Muscle layer of duodenum (tissue), 2 donors: ENCODE measurements around the gene ICE2.

Experiments used
- H3K27ac ChIP-seq: one replicate; pipeline ENCODE4 v1.7.0; 2013; ENCODE audit warnings: mild to moderate bottlenecking, low read length
- H3K27me3 ChIP-seq: one replicate; pipeline ENCODE4 v1.7.0; 2013; ENCODE audit warnings: low read depth, mild to moderate bottlenecking, control low read depth, low read length
- H3K36me3 ChIP-seq, 2 donors: one replicate each; pipeline ENCODE4 v1.7.0; 2013; ENCODE audit warnings: low read length in 2 of 2, control low read depth in 1 of 2, mild to moderate bottlenecking in 1 of 2; ENCODE audit not compliant: insufficient read depth in 2 of 2, control insufficient read depth in 1 of 2
- H3K4me1 ChIP-seq, 2 donors: one replicate each; pipeline ENCODE4 v1.7.0; 2013; ENCODE audit warnings: low read length in 2 of 2, mild to moderate bottlenecking in 2 of 2, control low read depth in 1 of 2, moderate library complexity in 1 of 2; ENCODE audit not compliant: insufficient read depth in 2 of 2, control insufficient read depth in 1 of 2
- H3K4me3 ChIP-seq, 2 donors: one replicate each; pipeline ENCODE4 v1.7.0; 2013; ENCODE audit warnings: low read length in 2 of 2, low read depth in 1 of 2, mild to moderate bottlenecking in 1 of 2
- H3K9me3 ChIP-seq, 2 donors: one replicate each; pipeline ENCODE4 v1.7.0; 2013; ENCODE audit warnings: low read length in 2 of 2, control low read depth in 1 of 2, mild to moderate bottlenecking in 1 of 2; ENCODE audit not compliant: control insufficient read depth in 1 of 2
- donor health status: healthy.

Gene ICE2

DNA sequence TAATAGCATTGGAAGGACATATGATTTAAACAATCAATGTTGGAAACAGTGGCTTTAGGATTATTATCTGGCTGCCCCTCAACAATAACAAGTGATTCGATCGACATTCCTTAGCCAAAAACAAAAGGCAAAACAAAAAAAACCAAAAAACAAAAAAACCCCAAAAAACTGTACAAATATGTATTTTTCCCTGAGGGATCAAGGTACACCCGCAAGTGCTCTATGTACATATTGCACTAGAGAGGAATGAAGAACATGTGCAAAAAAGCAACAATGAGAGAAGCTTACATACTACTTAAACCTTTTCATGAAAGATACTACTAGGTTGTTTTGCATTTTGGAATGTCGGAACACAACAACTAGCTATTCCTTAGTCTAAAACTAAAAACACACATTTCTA lies 14.2 kb upstream of the ICE2 start:
- Histone ChIP-seq H3K9me3 (no peaks in the 10 kb centered on the region), H3K27ac (no peak overlapping the region), H3K27me3 (no peaks in the 10 kb centered on the region), H3K4me3 (no peak overlapping the region), H3K36me3 (peaks cover 0 to 22% of the 10 kb centered on the region in 2 donors), H3K4me1 (no peaks in the 10 kb centered on the region)

DNA sequence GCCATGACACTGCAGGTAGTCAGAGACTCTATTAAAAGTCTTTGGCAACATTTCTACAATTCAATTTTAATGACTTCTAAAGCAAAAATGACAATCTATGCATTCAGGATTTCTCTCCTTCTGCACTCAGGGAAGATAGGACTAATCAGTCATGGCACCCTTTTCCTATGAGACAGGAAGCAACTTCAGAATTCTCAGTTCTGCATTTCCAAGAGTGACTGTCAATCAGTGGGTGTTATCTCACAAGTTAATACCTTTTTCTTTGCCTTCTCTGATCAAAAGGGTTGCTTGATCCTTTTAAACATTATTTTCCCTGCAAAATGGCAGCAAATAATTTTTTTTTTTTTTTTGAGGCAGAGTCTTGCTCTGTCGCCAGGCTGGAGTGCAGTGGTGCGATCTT lies 7.8 kb upstream of the ICE2 start:
- Histone ChIP-seq H3K4me3 (no peak overlapping the region), H3K36me3 (no peaks in the 10 kb centered on the region), H3K4me1 (no peaks in the 10 kb centered on the region), H3K9me3 (no peaks in the 10 kb centered on the region), H3K27ac (no peak overlapping the region), H3K27me3 (no peaks in the 10 kb centered on the region)

DNA sequence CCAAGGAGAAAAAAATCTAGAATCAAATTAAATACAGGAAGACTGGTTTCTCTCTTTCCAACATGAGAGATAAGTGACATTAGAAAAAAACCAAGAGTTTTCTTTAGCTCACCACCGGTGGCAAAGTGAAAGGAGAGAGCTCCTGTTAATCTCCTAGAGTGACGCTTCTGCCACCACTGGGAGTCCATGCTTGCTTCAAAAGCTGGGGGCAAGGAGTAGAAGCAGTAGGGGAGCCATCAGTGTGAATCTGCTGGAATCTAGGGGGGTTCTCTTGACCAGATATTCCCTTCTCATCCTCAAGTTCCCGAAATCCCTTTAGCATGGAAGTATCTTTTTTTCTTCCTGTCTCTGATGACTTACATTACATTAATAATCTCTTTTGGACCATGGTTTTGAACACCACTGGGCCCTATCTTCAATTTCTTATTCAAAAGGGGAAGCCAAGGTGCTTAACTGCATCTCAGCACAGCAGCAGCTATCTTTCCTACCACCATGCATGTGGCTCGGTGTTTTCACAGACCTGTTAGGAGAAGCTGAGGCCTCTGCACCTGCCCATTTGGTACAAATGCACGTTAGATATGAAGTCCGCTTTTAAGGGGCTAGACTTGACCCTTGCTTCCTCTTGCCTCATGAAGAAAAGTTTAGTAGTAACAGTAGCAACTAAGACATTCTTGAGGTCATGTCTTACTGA lies 6.6 kb upstream of the ICE2 start:
- Histone ChIP-seq H3K36me3 (no peaks in the 10 kb centered on the region), H3K4me1 (no peaks in the 10 kb centered on the region), H3K4me3 (no peak overlapping the region), H3K27me3 (no peaks in the 10 kb centered on the region), H3K9me3 (no peaks in the 10 kb centered on the region), H3K27ac (no peak overlapping the region)

DNA sequence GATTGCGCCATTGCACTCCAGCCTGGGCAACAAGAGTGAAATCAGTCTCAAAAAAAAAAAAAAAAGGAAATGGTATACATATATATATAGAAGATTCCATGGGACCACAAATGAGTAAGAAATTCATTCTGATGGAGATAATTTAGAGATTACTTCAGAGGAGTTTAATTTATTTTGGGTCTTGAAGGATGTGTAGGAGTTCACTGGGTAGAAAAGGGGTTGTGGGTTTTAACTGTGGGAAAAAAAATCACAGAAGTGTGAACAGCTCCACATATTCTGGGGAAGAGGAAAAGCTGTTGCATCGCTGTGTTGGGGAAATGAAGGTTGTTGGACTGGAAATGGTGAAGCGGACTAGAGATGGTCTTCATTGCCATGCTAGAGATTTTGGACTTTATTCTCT lies 4.1 kb upstream of the ICE2 start:
- Histone ChIP-seq H3K4me1 (peaks cover 5 to 7% of the 10 kb centered on the region in 2 donors), H3K9me3 (no peaks in the 10 kb centered on the region), H3K27ac (no peak overlapping the region), H3K36me3 (peaks cover 0 to 6% of the 10 kb centered on the region in 2 donors), H3K27me3 (no peaks in the 10 kb centered on the region), H3K4me3 (no peak overlapping the region)

DNA sequence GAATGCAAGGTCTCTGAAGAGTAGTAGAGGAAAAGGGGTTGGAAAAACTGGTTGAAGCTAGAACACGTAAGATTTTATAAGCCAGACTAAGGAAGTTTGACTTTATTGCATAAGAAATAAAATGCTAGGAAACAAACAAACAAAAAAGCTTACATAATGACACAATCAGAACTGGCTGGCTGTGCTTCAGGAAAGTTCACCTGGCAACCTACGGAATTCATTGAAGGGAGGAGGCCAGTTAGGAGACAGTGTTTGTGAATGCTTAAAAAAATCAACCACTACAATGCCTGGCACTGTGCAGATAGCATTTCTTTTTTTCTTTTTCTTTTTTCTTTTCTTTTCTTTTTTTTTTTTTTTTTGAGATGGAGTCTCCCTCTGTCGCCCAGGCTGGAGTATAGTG lies 1.9 kb upstream of the ICE2 start:
- Histone ChIP-seq H3K4me3 (no peak overlapping the region), H3K27me3 (no peaks in the 10 kb centered on the region), H3K9me3 (no peaks in the 10 kb centered on the region), H3K27ac (no peak overlapping the region), H3K4me1 (peaks cover 14 to 28% of the 10 kb centered on the region in 2 donors), H3K36me3 (peaks cover 0 to 6% of the 10 kb centered on the region in 2 donors)

DNA sequence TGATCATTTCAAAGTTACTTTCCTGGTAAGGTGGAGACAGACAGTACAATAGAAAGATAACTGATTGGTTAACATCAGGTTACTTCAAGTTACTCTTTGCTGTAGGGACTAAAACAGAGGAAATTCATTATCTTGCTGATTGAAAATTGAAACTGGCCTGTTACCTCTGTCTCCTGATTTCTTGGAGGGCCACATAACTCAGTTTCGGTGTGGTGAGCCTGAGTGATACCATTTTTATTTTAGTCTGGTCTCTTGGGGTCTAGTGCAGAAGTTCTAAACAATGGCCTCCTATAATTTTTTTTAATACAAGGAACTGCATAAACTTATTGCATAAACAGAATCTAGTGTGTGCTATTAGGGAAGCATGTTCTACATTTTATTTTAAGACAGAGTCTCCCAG lies 1.2 kb upstream of the ICE2 start:
- H3K4me3 ChIP-seq, result peak overlapping the region in 1 of 2 donors; percentile 96
- H3K27me3 ChIP-seq, result no peaks in the 10 kb centered on the region
- peaks cover 0 to 6% of the 10 kb centered on the region in 2 donors for H3K36me3 ChIP-seq
- H3K27ac ChIP-seq, result peak overlapping the region; percentile 98
- H3K9me3 ChIP-seq, result no peaks in the 10 kb centered on the region
- peaks cover 14 to 29% of the 10 kb centered on the region in 2 donors for H3K4me1 ChIP-seq

DNA sequence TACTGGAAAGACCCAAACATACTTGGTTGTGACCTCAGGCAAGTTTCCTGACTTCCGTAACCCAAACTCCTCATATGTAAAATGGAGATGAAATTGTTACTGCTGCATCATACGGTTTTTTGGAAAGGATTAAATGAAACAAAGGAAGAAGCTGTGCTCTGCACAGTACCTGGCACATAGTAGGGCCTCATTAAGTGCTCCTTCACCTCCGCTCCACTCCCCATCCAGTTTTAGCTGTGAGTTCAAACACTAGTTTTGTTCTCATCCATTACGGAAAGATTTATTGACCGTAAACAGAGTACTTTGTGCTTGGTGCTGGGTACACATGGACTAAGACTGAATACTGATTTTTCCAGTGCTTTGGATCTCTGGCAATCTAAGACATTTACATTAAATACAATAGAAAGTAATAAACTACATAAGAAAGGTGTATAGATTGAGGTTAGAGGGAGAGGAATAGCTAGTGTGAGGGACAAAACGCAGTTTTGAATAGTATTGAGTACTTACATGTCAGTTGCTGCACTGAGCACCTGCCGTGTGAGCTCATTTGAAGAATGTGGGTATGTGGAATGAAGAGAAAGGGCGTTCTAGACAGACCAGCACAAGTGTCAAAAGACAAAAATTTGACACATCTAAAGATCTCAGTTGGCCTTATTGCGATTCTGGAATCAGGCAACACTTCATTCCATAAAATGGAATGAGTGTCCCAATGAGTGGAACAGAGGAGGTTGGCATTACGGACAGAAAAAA lies 594 bp upstream of the ICE2 start:
- Histone ChIP-seq H3K4me3 (peak overlapping the region; percentile 89 to 96), H3K27me3 (no peaks in the 10 kb centered on the region), H3K9me3 (no peaks in the 10 kb centered on the region), H3K4me1 (peaks cover 14 to 29% of the 10 kb centered on the region in 2 donors), H3K36me3 (peaks cover 4 to 12% of the 10 kb centered on the region in 2 donors), H3K27ac (peak overlapping the region; percentile 98)

DNA sequence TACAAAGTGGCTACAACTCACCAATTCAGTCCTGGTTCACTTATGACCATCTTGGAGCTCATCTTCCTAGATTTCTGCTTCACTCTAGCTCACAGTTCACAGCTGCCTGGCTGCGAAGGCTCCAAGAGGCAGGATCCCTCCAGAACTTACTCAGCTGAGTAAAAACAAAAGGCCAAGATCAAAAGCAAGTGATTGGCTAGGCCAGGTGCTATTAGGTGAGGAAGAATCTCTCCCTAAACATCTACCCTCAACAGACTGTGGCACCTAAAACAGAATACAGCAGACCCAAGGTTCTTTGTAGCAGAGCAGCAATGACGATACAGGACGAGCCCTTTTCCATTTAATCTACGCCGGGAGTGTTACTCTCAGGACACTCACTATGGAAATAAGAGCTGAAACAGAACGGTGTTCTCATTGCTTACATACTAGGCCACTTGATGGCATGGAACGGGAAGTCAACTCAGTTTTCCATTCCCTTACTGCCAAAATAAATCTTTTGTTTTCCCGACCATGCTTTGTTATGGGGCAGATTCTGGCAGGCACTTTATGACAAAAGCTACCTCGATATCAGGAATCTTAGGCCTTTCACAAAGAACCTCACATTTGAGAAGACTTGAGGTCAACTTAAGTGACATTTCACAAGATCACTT lies 901 bp downstream of the ICE2 start:
- Histone ChIP-seq H3K9me3 (no peaks in the 10 kb centered on the region), H3K36me3 (peaks cover 14 to 20% of the 10 kb centered on the region in 2 donors), H3K4me3 (peak overlapping the region; percentile 89 to 96), H3K27me3 (no peaks in the 10 kb centered on the region), H3K4me1 (peaks cover 14 to 29% of the 10 kb centered on the region in 2 donors), H3K27ac (peak overlapping the region; percentile 98)

DNA sequence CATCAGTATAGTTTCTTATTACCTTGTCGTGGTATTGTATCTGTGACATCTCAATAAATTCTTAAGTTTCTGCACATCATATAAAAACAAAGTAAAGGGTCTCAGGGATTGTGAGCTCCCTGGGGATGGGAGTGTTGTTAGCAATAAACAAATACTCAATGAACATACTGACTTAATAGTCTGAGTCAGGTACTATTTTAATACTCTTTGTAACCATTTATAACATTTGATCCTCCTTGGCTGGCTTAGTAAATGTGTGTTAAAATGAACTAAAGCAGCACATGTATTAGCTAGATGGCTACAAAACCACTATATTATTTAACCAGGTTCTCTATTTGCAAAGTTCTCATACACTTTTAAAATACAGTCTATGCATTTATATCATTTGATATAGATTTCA lies 1.8 kb downstream of the ICE2 start:
- Histone ChIP-seq H3K36me3 (peaks cover 14 to 22% of the 10 kb centered on the region in 2 donors), H3K4me1 (peaks cover 14 to 29% of the 10 kb centered on the region in 2 donors), H3K27ac (no peak overlapping the region), H3K4me3 (peak overlapping the region in 1 of 2 donors; percentile 96), H3K27me3 (no peaks in the 10 kb centered on the region), H3K9me3 (no peaks in the 10 kb centered on the region)

DNA sequence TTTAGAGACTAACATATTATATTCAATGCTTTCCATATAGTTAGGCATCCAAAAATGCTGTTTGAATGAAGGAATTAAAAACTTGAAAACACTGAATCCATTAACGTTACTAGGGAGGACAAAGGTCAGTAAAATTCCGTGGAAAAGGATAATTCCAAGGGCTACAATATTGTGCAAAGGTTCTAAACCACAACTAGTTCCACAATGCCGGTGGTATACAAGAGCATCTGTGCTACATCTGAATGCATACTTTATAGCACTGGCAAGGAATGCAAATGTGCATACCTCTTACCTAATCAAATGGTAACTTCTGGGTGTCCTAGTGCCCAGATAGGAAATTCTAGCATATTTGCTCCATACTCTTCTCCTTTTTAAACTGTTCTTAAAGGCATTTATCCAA lies 2.2 kb downstream of the ICE2 start:
- Histone ChIP-seq H3K4me3 (no peak overlapping the region), H3K27ac (no peak overlapping the region), H3K27me3 (no peaks in the 10 kb centered on the region)

DNA sequence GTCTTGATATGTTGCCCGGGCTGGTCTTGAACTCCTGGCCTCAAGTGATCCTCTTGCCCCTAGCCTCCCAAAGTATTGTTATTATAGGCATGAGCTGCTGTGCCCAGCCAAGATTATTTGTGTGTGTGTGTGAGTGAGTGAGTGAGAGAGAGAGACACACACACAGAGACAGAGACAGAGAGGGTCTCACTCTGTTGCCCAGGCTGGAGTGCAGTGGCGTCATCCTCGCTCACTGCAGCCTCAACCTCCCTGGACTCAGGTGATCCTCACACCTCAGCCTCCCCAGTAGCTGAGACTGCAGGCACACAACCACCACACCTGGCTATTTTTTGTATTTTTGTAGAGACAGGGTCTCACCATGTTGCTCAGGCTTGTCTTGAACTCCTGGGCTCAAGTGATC lies 5.8 kb downstream of the ICE2 start:
- no peak overlapping the region for H3K4me3 ChIP-seq
- H3K9me3 ChIP-seq, result no peaks in the 10 kb centered on the region
- H3K27ac ChIP-seq, result no peak overlapping the region
- peaks cover 14 to 23% of the 10 kb centered on the region in 2 donors for H3K36me3 ChIP-seq
- peaks cover 10 to 26% of the 10 kb centered on the region in 2 donors for H3K4me1 ChIP-seq
- no peaks in the 10 kb centered on the region for H3K27me3 ChIP-seq

More for the DNA sequence above, 2.2 kb downstream of the ICE2 start:
- peaks cover 14 to 22% of the 10 kb centered on the region in 2 donors for H3K36me3 ChIP-seq
- H3K4me1 ChIP-seq, result peaks cover 14 to 29% of the 10 kb centered on the region in 2 donors
- no peaks in the 10 kb centered on the region for H3K9me3 ChIP-seq
